ENCODE data around the gene MRPL19.

The MRPL19 gene

GRCh38 chr2:75633620-75634019, 13.0 kb upstream of the MRPL19 start:
- H3K27ac ChIP-seq (replicated peaks; ENCODE audit: low read length): no peak overlapping the region
- no peak overlapping the region for H2BK5ac ChIP-seq (ENCODE audit: low read length)
- no peak for DNase-seq (ENCODE audit: low spot score)
- no peak overlapping the region for H2AFZ ChIP-seq (ENCODE audit: low read length)
- H2AK5ac ChIP-seq (ENCODE audit: low read depth, low read length): no peak overlapping the region
- H3K9ac ChIP-seq (ENCODE audit: low read depth, low read length, poor library complexity): no peak overlapping the region
- peaks cover 2 to 4% of the 10 kb centered on the region in 2 donors for H3K4me1 ChIP-seq (ENCODE audit: control insufficient read depth in 2 of 2, insufficient read depth in 1 of 2, low read depth in 1 of 2, low read length in 2 of 2)
- H2BK15ac ChIP-seq (ENCODE audit: low read length): no peak overlapping the region
- H3K23ac ChIP-seq (ENCODE audit: low read depth, low read length, poor library complexity): no peak overlapping the region
- no CpG with 5 or more reads among the region's 3 CpGs for WGBS, 2 donors (ENCODE audit: extremely low coverage in 2 of 2, insufficient read length in 2 of 2, insufficient replicate concordance in 1 of 2)
- no peaks in the 10 kb centered on the region for H3K9me3 ChIP-seq (replicated peaks in 1 of 2; ENCODE audit: control insufficient read depth in 2 of 2, insufficient read depth in 1 of 2, low read depth in 1 of 2, low read length in 2 of 2)
- no peak overlapping the region for H3K14ac ChIP-seq (ENCODE audit: low read length)
- H3K4ac ChIP-seq (ENCODE audit: low read length): no peak overlapping the region
- H3K36me3 ChIP-seq (replicated peaks in 1 of 2; ENCODE audit: control insufficient read depth in 2 of 2, insufficient read depth in 2 of 2, low read length in 2 of 2): no peaks in the 10 kb centered on the region
- no peak overlapping the region for H3K4me3 ChIP-seq (ENCODE audit: low read length in 2 of 2)
- H2BK120ac ChIP-seq (ENCODE audit: low read depth, low read length): no peak overlapping the region
- no peak overlapping the region for H3K4me2 ChIP-seq (ENCODE audit: insufficient read depth, low read length, poor library complexity, severe bottlenecking)
- no peak overlapping the region for H2BK12ac ChIP-seq (ENCODE audit: low read length)
- H4K8ac ChIP-seq (ENCODE audit: low read depth, low read length): no peak overlapping the region
- no peak overlapping the region for H4K91ac ChIP-seq (ENCODE audit: low read depth, low read length, poor library complexity)
- no peak overlapping the region for H3K18ac ChIP-seq (ENCODE audit: low read length)
- no peaks in the 10 kb centered on the region for H3K79me1 ChIP-seq (ENCODE audit: low read depth, low read length)
- H3K27me3 ChIP-seq (ENCODE audit: control insufficient read depth in 3 of 3, insufficient read depth in 3 of 3, low read depth in 1 of 3, low read length in 3 of 3): no peaks in the 10 kb centered on the region

DNA sequence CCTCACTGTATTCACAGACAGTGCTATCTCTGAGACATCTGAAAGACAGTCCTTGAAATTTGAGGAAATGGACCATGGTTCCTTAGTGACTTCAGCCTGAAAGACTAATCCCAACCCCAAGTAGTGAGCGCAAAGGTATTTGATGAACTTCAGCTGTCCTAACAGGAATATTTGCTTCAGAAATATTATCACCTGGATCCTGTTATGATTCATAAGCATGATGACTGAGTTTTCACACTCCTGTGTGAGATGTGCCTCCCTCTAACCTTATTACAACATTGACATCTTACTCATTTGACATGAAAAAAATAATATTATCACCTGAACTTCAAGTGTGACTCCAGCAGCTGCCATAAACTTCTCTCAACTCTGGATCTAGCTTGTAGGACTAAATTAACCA, 11.6 kb upstream of the MRPL19 start:
- no peaks in the 10 kb centered on the region for H3K27me3 ChIP-seq (ENCODE audit: control insufficient read depth in 3 of 3, insufficient read depth in 3 of 3, low read depth in 1 of 3, low read length in 3 of 3)
- H3K4me3 ChIP-seq (ENCODE audit: low read length in 2 of 2): no peak overlapping the region
- DNase-seq (ENCODE audit: low spot score): no peak
- no peak overlapping the region for H4K8ac ChIP-seq (ENCODE audit: low read depth, low read length)
- no CpG with 5 or more reads among the region's 1 CpG for WGBS, 2 donors (ENCODE audit: extremely low coverage in 2 of 2, insufficient read length in 2 of 2, insufficient replicate concordance in 1 of 2)
- no peak overlapping the region for H3K23ac ChIP-seq (ENCODE audit: low read depth, low read length, poor library complexity)
- no peak overlapping the region for H3K4me2 ChIP-seq (ENCODE audit: insufficient read depth, low read length, poor library complexity, severe bottlenecking)
- no peaks in the 10 kb centered on the region for H3K36me3 ChIP-seq (replicated peaks in 1 of 2; ENCODE audit: control insufficient read depth in 2 of 2, insufficient read depth in 2 of 2, low read length in 2 of 2)
- no peaks in the 10 kb centered on the region for H3K9me3 ChIP-seq (replicated peaks in 1 of 2; ENCODE audit: control insufficient read depth in 2 of 2, insufficient read depth in 1 of 2, low read depth in 1 of 2, low read length in 2 of 2)
- no peak overlapping the region for H2BK15ac ChIP-seq (ENCODE audit: low read length)
- no peak overlapping the region for H2AFZ ChIP-seq (ENCODE audit: low read length)
- no peak overlapping the region for H4K91ac ChIP-seq (ENCODE audit: low read depth, low read length, poor library complexity)
- no peak overlapping the region for H2BK12ac ChIP-seq (ENCODE audit: low read length)
- no peak overlapping the region for H2BK5ac ChIP-seq (ENCODE audit: low read length)
- no peak overlapping the region for H3K9ac ChIP-seq (ENCODE audit: low read depth, low read length, poor library complexity)
- H3K79me1 ChIP-seq (ENCODE audit: low read depth, low read length): no peaks in the 10 kb centered on the region
- H3K4me1 ChIP-seq (ENCODE audit: control insufficient read depth in 2 of 2, insufficient read depth in 1 of 2, low read depth in 1 of 2, low read length in 2 of 2): peaks cover 2 to 4% of the 10 kb centered on the region in 2 donors
- no peak overlapping the region for H3K18ac ChIP-seq (ENCODE audit: low read length)
- no peak overlapping the region for H2BK120ac ChIP-seq (ENCODE audit: low read depth, low read length)
- no peak overlapping the region for H3K4ac ChIP-seq (ENCODE audit: low read length)
- H2AK5ac ChIP-seq (ENCODE audit: low read depth, low read length): no peak overlapping the region
- no peak overlapping the region for H3K14ac ChIP-seq (ENCODE audit: low read length)
- H3K27ac ChIP-seq (replicated peaks; ENCODE audit: low read length): no peak overlapping the region

GRCh38 chr2:75637568-75637967, 9.0 kb upstream of the MRPL19 start:
- Histone ChIP-seq H2BK120ac (ENCODE audit: low read depth, low read length) (no peak overlapping the region), H3K14ac (ENCODE audit: low read length) (no peak overlapping the region), H3K27ac (replicated peaks; ENCODE audit: low read length) (no peak overlapping the region), H3K9ac (ENCODE audit: low read depth, low read length, poor library complexity) (no peak overlapping the region), H2BK12ac (ENCODE audit: low read length) (no peak overlapping the region), H3K4ac (ENCODE audit: low read length) (no peak overlapping the region), H3K27me3 (ENCODE audit: control insufficient read depth in 3 of 3, insufficient read depth in 3 of 3, low read depth in 1 of 3, low read length in 3 of 3) (no peaks in the 10 kb centered on the region), H4K8ac (ENCODE audit: low read depth, low read length) (no peak overlapping the region), H3K4me1 (ENCODE audit: control insufficient read depth in 2 of 2, insufficient read depth in 1 of 2, low read depth in 1 of 2, low read length in 2 of 2) (peaks cover 0 to 2% of the 10 kb centered on the region in 2 donors), H3K9me3 (replicated peaks in 1 of 2; ENCODE audit: control insufficient read depth in 2 of 2, insufficient read depth in 1 of 2, low read depth in 1 of 2, low read length in 2 of 2) (no peaks in the 10 kb centered on the region), H2AFZ (ENCODE audit: low read length) (peak overlapping the region; percentile 31), H3K23ac (ENCODE audit: low read depth, low read length, poor library complexity) (no peak overlapping the region), H2BK5ac (ENCODE audit: low read length) (no peak overlapping the region), H3K79me1 (ENCODE audit: low read depth, low read length) (no peaks in the 10 kb centered on the region), H3K18ac (ENCODE audit: low read length) (peak overlapping the region; percentile 38), H4K91ac (ENCODE audit: low read depth, low read length, poor library complexity) (no peak overlapping the region), H2AK5ac (ENCODE audit: low read depth, low read length) (peak overlapping the region; percentile 13), H3K36me3 (replicated peaks in 1 of 2; ENCODE audit: control insufficient read depth in 2 of 2, insufficient read depth in 2 of 2, low read length in 2 of 2) (no peaks in the 10 kb centered on the region), H2BK15ac (ENCODE audit: low read length) (peak overlapping the region; percentile 49), H3K4me3 (ENCODE audit: low read length in 2 of 2) (no peak overlapping the region), H3K4me2 (ENCODE audit: insufficient read depth, low read length, poor library complexity, severe bottlenecking) (no peak overlapping the region)
- WGBS, 2 donors (ENCODE audit: extremely low coverage in 2 of 2, insufficient read length in 2 of 2, insufficient replicate concordance in 1 of 2): no CpG with 5 or more reads among the region's 1 CpG
- no peak for DNase-seq (ENCODE audit: low spot score)

DNA sequence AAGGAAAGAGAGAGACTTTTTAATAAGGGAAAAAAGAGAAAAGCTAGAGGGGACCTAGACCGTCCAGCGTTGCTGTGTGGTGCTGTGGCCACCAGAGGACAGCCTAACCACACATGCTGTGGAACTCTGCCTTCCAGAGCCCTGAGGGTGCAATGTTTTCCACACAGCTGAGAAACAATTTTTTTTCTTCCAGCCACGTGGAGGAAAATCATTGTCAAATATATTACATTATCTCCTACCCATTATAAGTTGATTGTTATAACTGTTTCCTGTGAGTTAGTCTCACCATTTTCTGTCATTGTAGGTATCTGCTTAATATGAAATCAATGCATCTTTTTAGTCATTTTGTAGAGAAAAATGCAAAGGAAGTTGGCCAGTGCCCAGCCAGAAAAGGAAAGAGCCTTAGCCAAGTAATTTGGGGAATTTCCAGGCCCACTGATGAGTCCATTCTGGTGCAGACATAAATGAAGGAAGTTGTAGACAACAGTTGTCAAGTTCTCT, 5.9 kb upstream of the MRPL19 start:
- H3K36me3 ChIP-seq (replicated peaks in 1 of 2; ENCODE audit: control insufficient read depth in 2 of 2, insufficient read depth in 2 of 2, low read length in 2 of 2): no peaks in the 10 kb centered on the region
- H3K79me1 ChIP-seq (ENCODE audit: low read depth, low read length): no peaks in the 10 kb centered on the region
- H3K4me3 ChIP-seq (ENCODE audit: low read length in 2 of 2): no peak overlapping the region
- H3K9me3 ChIP-seq (replicated peaks in 1 of 2; ENCODE audit: control insufficient read depth in 2 of 2, insufficient read depth in 1 of 2, low read depth in 1 of 2, low read length in 2 of 2): no peaks in the 10 kb centered on the region
- DNase-seq (ENCODE audit: low spot score): peak; percentile 24
- no peak overlapping the region for H2BK15ac ChIP-seq (ENCODE audit: low read length)
- H3K4me1 ChIP-seq (ENCODE audit: control insufficient read depth in 2 of 2, insufficient read depth in 1 of 2, low read depth in 1 of 2, low read length in 2 of 2): peaks cover 0 to 2% of the 10 kb centered on the region in 2 donors
- no peak overlapping the region for H3K23ac ChIP-seq (ENCODE audit: low read depth, low read length, poor library complexity)
- no peak overlapping the region for H3K27ac ChIP-seq (replicated peaks; ENCODE audit: low read length)
- no peak overlapping the region for H3K9ac ChIP-seq (ENCODE audit: low read depth, low read length, poor library complexity)
- H3K27me3 ChIP-seq (ENCODE audit: control insufficient read depth in 3 of 3, insufficient read depth in 3 of 3, low read depth in 1 of 3, low read length in 3 of 3): no peaks in the 10 kb centered on the region
- H3K18ac ChIP-seq (ENCODE audit: low read length): no peak overlapping the region
- no peak overlapping the region for H4K91ac ChIP-seq (ENCODE audit: low read depth, low read length, poor library complexity)
- H2AFZ ChIP-seq (ENCODE audit: low read length): peak overlapping the region; percentile 66
- H2BK5ac ChIP-seq (ENCODE audit: low read length): no peak overlapping the region
- no peak overlapping the region for H3K4ac ChIP-seq (ENCODE audit: low read length)
- H3K4me2 ChIP-seq (ENCODE audit: insufficient read depth, low read length, poor library complexity, severe bottlenecking): no peak overlapping the region
- no peak overlapping the region for H3K14ac ChIP-seq (ENCODE audit: low read length)
- H2BK12ac ChIP-seq (ENCODE audit: low read length): no peak overlapping the region
- H2BK120ac ChIP-seq (ENCODE audit: low read depth, low read length): no peak overlapping the region
- no peak overlapping the region for H2AK5ac ChIP-seq (ENCODE audit: low read depth, low read length)
- WGBS, 2 donors (ENCODE audit: extremely low coverage in 2 of 2, insufficient read length in 2 of 2, insufficient replicate concordance in 1 of 2): no CpG with 5 or more reads among the region's 3 CpGs
- no peak overlapping the region for H4K8ac ChIP-seq (ENCODE audit: low read depth, low read length)

Measured in neuronal stem cell (in vitro differentiated cells).